22Rv1 (cell line): ENCODE results near the gene ETNK2.

Experiments used
- H3K27ac ChIP-seq: fragments of 450-650 bp; 2 replicates; pipeline ENCODE4 v1.5.1; 2017
- CTCF ChIP-seq: fragments of 450-650 bp; IDR thresholded peaks from 2 replicates; pipeline ENCODE4 v1.5.1; 2017; ENCODE audit warnings: mild to moderate bottlenecking
- ZFX ChIP-seq: fragments of 450-650 bp; IDR thresholded peaks from 2 replicates; pipeline ENCODE4 v1.6.1; 2017; ENCODE audit warnings: antibody characterized with exemption, borderline replicate concordance

Gene ETNK2

GRCh38 chr1:204146309-204146708, 5.5 kb downstream of the ETNK2 start:
- no peak overlapping the region for H3K27ac ChIP-seq
- TF ChIP-seq ZFX: no peak
- no peak for TF ChIP-seq CTCF

GRCh38 chr1:204145033-204145504, 6.8 kb downstream of the ETNK2 start:
- no peak overlapping the region for H3K27ac ChIP-seq
- TF ChIP-seq CTCF: no peak

- TF ChIP-seq ZFX: no peak
- TF ChIP-seq CTCF: no peak
- no peak overlapping the region for H3K27ac ChIP-seq
These were observed 8.4 kb downstream of the ETNK2 start for GRCh38 chr1:204143276-204144041.

GRCh38 chr1:204142032-204142974, 9.5 kb downstream of the ETNK2 start:
- H3K27ac ChIP-seq: no peak overlapping the region
- TF ChIP-seq CTCF: no peak
- TF ChIP-seq ZFX: no peak

GRCh38 chr1:204141131-204141530, 10.7 kb downstream of the ETNK2 start:
- TF ChIP-seq CTCF (no peak), ZFX (no peak)
- no peak overlapping the region for H3K27ac ChIP-seq

- no peak overlapping the region for H3K27ac ChIP-seq
- TF ChIP-seq ZFX (no peak), CTCF (no peak)
These were observed 11.9 kb downstream of the ETNK2 start for GRCh38 chr1:204139952-204140351.

GRCh38 chr1:204139088-204139487, 12.8 kb downstream of the ETNK2 start:
- TF ChIP-seq ZFX (no peak), CTCF (no peak)
- H3K27ac ChIP-seq: no peak overlapping the region
